ENCODE results near the gene SLC37A1.

The SLC37A1 gene

DNA sequence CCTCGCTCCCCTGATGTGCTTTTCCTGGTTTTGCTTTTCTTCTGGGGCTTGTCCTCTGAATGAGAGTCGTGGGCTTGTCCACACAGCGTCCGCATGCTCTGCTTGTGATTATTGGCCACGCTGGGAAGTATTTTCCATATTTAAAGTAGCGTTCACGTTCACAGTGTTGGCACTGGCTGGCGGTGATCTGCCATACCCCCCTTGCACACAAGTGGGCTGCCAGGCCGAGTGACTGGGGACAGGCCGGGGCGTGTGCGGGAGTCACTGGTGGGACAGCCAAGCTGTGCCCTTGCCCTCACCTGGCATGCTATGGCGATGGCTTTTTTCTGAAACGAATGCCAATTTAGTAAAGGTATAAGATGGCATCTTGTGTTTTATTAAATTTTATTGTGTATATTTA lies 32.8 kb downstream of the SLC37A1 start:
- no peak for DNase-seq

DNA sequence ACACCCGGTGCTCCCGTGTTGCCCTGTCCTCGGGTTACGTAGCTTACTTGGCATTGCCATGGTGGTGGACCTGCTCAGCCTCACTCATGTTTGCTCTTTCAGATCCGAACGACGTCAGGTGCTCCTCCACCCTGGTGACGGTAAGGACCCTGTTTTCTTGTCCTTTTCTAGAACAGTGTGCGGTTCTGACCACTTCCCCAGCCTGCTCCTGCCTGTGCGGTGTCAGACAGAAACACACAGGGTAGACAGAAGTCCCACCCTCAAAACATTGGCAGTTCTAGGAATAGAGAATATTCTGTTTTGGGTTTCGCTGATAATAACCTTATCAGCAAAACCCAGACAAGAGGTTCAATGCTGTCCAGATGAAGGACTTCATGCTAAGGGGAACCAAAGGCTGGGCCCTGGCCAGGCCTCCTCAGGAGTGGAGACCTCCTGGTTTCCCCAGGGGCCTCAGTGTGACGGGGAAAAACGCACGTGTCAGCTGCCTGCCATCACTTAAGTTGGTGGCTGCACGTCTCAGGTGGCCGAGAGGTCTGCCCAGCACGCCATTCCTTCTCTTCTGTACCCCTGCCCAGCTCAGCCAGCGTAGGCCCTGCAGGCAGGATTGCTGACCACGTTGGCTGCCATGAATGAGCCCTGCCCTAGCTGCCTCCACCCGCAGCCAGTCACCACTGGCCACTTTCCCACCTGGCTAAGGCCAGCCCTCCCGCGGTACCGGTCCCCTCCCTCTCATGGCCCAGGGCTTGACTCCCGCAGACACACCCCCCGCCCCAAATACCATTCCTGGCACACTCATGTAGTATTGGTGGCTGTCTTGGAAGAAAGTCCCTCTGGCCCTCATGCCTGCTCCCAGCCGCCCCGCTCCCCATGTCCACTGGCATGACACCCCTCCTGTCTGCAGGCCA lies 33.6 kb downstream of the SLC37A1 start:
- DNase-seq: no peak

DNA sequence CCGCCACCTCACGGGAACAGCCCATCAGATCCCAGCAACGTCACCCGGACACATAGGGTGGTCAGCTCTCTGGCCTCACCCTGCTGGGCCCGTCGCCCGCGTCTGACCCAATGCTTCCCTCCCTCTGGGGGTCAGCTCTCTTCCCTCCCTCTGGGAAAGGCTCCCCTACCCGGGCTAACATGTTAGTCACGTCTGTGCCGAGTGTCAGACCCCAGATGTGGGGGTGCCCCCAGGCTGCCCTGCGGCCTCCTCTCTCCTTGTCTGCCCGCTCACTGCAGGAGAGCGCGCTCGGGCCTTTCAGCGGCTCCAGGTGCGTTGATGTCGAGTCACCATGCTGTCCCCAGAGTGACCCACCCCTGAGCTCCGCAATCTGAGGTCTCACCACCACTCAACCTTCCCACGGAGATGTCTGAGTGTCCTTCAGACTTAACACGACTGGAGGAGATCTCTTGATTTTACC lies 34.3 kb downstream of the SLC37A1 start:
- no peak for DNase-seq

DNA sequence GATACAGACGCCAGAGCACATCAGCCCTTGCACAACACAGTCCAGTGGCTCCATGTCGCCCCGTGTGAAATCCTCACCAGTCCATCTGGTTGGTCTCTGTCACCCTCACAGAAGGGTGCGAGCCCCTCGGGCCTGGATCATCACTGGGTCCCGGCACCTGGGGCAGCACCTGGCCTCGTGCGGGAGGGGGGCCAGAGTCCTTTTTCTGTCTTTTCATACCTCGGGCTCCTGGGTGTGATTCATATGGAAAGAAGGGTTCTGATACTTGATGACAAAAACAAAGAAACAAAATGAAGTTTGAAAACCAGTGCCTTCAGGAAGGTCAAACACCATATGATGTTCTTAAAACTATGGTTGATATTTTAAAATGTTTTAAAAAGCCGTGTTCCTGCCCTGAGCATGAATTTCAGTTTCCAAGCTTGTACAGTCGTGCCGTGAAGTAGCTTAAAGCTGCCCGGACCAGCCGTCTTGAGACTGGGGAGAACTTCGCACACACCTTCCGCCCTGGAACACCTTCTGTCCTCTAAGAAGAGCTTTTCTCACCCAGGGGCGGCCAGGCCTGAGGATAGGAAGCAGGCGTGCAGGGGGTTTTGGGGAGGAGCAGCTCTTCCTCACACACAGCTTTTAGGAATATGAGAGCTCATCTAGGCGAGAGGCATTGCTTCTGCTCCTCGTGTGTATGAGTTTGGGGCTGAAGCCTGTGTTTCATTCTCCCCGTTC lies 35.2 kb downstream of the SLC37A1 start:
- no peak for DNase-seq

- peak in 1 of 2 experiments; percentile 22 for DNase-seq
These were observed 37.2 kb downstream of the SLC37A1 start for GRCh38 chr21:42550817-42551216.

GRCh38 chr21:42552407-42553336 lies 39.0 kb downstream of the SLC37A1 start:
- no peak for DNase-seq

DNA sequence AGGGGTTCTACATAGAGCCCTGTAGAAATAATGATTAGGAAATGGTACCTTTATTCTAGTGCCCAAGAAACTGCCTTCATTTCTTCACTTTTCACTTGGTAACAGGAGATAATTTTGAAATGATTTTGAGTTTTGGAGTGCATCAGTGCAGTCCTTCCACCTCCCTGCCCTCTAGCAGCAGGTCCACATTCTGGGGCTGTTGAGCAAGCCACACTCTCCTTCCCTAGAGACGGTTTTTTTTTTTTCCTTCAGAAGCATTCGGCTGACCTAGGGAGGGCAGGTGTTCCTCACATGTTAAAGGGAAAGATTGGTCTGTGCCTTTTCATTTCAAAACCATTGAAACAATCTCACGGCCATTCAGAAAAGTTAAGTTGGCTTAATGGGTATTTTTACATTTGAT lies 39.8 kb downstream of the SLC37A1 start:
- DNase-seq: no peak

GRCh38 chr21:42554251-42554961 lies 40.8 kb downstream of the SLC37A1 start:
- no peak for DNase-seq

DNA sequence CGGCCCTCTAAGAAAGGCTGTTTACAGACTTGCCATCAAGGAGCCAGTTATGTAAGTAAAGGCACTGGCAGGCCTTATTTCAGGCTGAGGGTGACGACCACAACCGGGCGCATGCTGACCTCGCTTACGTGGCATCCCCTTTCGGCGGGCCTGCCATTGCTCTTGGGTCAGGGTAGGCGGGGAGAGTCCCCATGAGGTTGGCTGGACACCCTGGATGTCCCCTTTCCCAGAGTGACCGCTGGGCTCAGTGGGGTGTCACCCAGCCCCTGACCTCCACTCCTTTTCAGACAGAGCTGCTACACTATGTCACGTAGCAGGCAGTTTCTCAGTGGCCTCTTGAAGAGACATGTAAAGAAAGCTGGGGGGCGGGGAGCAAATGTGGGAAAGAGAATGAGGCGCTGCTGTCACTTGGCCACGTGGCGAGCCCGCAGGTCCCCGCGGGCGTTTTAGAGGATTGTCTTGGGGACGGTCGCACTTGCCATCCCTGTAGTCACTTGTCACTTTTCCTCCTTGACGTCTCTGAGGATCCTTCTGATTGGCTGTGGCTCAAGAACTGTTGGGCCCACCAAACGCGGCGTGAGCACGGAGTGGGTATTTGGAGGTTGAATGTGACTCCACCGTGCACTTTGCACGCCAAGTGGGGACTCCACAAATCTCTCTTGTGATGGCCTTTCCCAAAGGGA lies 42.2 kb downstream of the SLC37A1 start:
- DNase-seq: no peak

DNA sequence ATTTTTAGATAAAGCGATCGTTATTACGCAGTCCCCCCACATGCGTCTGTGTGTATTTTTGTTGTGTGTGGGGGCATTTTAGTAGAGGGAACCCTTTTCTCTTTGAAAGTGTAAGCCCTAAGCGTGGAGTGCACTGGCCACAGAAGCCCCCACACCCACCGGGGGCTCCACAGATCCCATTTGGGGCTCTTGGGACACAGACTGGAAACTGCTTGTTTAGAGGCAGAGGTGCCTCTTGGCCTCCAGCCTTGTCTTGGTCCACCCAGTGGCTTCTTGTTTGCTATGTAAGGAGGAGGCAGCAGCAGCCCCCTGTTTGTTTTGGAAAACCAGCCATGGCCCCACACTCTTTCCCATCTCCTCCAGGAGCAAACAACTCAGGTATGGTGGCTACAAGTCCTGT lies 42.8 kb downstream of the SLC37A1 start:
- DNase-seq: no peak

DNA sequence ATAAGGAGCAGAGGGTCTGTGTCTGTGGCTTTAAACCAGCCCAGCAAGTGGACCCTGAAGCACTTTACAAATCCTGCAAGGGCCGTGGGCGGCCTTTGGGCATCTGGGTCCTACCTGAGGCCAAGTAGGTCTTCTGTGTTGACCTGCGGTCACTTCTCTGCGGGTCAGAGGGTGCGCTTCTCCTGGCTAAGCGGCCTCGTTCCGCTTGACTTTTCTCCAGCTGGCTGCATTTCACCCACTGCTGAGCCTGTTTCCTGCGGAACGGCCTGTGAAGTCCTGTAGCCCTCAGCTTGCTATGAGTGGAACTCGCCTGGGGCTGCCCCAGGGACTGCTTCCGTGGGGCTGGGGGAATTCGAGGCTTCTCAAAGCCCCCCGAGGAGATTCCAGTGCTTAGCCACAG lies 43.3 kb downstream of the SLC37A1 start:
- no peak for DNase-seq

DNA sequence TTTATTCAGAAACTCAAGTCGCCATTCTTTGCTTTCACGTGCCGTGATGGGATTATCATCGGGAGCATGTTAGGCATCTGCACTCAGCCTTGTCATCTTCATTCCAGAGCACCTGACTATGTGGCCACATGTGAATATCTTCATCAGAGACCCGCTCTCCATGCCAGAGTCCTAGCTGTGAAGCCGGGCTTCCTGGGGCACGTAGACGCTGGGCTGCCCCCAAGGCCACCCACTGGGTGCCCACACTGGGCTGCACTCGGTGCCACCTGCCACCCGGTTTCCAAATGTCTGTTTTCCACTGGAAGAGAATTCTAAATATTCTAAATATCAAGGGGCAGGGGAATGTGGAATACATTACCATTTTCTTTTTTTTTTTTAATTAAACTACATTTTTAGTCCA lies 43.8 kb downstream of the SLC37A1 start:
- no peak for DNase-seq

- DNase-seq: no peak
These were observed 44.7 kb downstream of the SLC37A1 start for GRCh38 chr21:42558368-42558767.

DNA sequence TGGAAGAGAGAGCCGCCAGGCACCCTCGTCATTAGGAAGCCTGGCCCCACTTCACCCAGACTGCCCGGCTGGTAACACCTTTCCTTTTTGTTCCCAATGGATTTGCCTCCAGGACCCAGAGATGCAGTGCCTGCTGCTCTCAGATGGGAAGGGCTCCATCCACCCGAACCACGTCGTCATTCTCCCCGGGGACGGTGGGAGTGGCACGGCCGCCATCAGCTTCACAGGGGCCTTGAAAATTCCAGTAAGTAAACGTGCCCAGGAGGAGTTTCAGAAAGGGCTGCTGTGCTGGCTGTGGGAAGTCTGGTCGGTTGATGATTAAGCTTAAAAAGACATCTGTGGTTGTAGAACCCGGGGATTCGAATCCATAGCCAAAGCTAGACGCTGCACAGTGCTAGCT lies 45.2 kb downstream of the SLC37A1 start:
- peak in 1 of 2 experiments; percentile 19 for DNase-seq

GRCh38 chr21:42559326-42559725 lies 45.7 kb downstream of the SLC37A1 start:
- DNase-seq: no peak

GRCh38 chr21:42560517-42561179 lies 47.0 kb downstream of the SLC37A1 start:
- DNase-seq: no peak

- DNase-seq: peak; percentile 43 to 75
These were observed 48.4 kb downstream of the SLC37A1 start for GRCh38 chr21:42561762-42562650.

- no peak for DNase-seq
These were observed 49.2 kb downstream of the SLC37A1 start for GRCh38 chr21:42562816-42563215.

DNA sequence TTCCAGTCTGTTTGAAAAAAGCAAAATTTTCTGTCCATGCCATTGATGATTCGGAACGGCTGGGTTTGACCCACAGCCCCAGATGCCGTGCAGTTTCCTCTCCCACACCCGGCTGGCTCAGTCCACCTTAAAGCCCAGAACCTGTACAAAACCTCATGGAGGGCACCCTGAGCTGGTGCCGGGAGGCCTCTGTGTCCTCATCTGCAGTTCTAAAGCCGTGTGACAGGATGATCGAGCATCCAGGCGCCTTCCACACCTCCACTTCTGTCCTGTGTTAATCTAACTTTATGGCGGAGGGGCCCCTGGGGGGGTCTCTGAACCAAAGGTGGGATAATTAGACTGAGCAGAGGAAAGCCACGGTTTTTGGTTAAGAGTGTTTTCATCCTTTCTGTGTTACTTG lies 49.6 kb downstream of the SLC37A1 start:
- no peak for DNase-seq

- no peak for DNase-seq
These were observed 50.0 kb downstream of the SLC37A1 start for GRCh38 chr21:42563686-42564085.

Data from NCI-H526 (cell line).